ENCODE data around the gene CCDC12.

- TF ChIP-seq HNF4A (CRISPR knock-in tag; IDR thresholded peaks at IDR 0.05) (no peak), MNT (IDR thresholded peaks at IDR 0.05) (no peak), SMC3 (IDR thresholded peaks at IDR 0.05; ENCODE audit: low read length) (no peak), YY1 (IDR thresholded peaks at IDR 0.05; ENCODE audit: insufficient read depth, insufficient replicate concordance, low read depth, low read length) (no peak), KDM1A (CRISPR knock-in tag; IDR thresholded peaks at IDR 0.05) (no peak), GATAD2A (CRISPR knock-in tag; IDR thresholded peaks at IDR 0.05) (no peak), DPF2 (CRISPR knock-in tag; IDR thresholded peaks at IDR 0.05; ENCODE audit: borderline replicate concordance, low read depth) (no peak), ZNF761 (CRISPR knock-in tag; conservative IDR thresholded peaks at IDR 0.05) (no peak), MEIS1 (CRISPR knock-in tag; IDR thresholded peaks at IDR 0.05; ENCODE audit: borderline replicate concordance) (no peak)
Observed at GRCh38 chr3:46952813-46953212, 23.7 kb downstream of the CCDC12 start.
